Measurements from ENCODE around the gene RPUSD2.

RPUSD2 gene

DNA sequence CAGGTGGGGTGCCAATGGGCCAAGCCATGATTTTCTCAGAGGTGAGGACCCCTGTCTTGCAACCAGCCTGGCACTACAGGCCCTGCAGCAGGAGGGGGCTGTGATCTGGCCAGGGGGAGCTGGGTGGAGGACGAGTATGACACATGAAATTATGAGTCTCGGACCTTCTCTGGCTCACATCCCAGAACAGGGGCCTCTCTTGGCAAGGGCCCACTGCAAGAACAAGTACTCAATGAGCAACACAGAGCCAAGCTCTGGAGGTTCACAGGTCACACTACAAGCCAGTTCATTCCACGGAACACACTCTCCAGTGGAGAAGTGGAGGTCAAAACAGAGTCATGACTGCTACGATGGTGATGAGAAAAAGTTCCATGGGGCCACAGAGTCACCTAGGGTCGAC lies 32.6 kb upstream of the RPUSD2 start:
- H3K4me3 ChIP-seq (ENCODE audit: control insufficient read depth, low read depth, low read length) = no peak overlapping the region
- DNase-seq (ENCODE audit: low read depth) = peak; percentile 71
- TF ChIP-seq, protein P1, sequence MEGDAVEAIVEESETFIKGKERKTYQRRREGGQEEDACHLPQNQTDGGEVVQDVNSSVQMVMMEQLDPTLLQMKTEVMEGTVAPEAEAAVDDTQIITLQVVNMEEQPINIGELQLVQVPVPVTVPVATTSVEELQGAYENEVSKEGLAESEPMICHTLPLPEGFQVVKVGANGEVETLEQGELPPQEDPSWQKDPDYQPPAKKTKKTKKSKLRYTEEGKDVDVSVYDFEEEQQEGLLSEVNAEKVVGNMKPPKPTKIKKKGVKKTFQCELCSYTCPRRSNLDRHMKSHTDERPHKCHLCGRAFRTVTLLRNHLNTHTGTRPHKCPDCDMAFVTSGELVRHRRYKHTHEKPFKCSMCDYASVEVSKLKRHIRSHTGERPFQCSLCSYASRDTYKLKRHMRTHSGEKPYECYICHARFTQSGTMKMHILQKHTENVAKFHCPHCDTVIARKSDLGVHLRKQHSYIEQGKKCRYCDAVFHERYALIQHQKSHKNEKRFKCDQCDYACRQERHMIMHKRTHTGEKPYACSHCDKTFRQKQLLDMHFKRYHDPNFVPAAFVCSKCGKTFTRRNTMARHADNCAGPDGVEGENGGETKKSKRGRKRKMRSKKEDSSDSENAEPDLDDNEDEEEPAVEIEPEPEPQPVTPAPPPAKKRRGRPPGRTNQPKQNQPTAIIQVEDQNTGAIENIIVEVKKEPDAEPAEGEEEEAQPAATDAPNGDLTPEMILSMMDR (conservative IDR thresholded peaks at IDR 0.05; ENCODE audit: control insufficient read depth, insufficient read depth, low read depth, low read length) = no peak

DNA sequence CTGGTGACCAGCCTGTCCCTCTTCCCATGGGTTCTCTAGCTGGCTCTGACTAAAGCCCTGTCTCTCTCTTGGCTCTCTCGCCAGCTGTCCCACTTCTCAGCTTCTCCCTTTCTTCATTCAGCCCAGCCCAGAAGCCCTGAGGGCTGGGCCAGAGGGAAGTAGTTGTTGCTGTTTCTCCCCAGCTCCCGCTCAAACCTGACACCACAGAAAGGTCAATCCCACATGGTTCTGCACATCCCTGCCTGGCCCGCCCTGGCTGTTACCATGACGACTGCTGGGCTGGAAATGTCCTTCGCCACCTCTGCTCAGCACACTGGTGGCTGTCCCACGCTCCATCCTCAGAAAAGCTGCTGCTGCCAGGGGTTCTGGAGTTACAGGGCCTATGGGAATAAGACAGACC lies 30.1 kb upstream of the RPUSD2 start:
- no peak for DNase-seq (ENCODE audit: low read depth)
- TF ChIP-seq, protein P1 (conservative IDR thresholded peaks at IDR 0.05; ENCODE audit: control insufficient read depth, insufficient read depth, low read depth, low read length) = no peak
- no peak overlapping the region for H3K4me3 ChIP-seq (ENCODE audit: control insufficient read depth, low read depth, low read length)

DNA sequence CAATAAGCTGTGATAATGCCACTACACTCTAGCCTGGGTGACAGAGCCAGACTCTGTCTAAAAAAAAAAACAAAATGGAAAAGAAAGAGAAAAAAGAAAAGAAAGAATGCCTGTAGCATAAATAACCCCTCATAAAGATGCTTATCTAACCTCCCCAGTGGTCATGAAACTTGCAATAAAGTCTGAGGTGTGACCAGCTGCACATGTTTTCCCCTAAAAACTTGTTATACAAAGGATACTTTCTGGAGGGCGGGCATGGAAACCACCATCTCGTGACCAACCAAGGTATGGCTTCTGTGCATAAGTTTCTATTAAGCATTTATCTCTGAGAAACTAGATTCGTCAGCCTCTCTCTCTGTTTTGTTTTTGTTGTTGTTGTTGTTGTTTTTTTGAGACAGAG lies 26.0 kb upstream of the RPUSD2 start:
- H3K4me3 ChIP-seq (ENCODE audit: control insufficient read depth, low read depth, low read length) = no peak overlapping the region
- TF ChIP-seq, protein P1 (conservative IDR thresholded peaks at IDR 0.05; ENCODE audit: control insufficient read depth, insufficient read depth, low read depth, low read length) = no peak
- DNase-seq (ENCODE audit: low read depth) = no peak

DNA sequence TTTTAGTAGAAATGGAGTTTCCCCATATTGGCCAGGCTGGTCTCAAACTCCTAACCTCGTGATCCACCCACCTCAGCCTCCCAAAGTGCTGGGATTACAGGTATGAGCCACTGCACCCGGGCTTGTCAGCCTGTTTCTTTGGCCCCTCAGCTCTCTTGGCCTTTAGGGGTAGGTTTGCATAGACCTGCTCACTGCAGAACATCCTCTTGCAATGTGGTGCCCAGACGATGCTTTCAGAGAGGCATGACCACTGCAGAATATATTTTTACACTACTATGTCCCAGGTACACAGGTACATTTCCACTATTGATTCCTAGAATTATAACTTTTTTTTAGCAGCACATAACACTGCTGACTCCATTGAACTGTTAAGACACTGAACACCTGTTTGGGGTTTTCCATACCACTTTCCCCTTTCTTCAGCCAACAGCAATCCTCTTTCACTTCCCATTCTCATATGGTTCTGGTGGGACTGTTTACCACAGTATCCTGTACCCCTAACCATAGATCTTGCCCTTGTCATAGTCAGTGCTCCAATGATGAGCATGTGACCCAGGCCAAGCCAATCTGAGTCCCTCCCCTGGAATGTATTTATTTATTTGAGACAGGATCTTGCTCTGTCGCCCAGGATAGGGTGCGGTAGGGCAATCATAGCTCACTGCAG lies 25.3 kb upstream of the RPUSD2 start:
- no peak for DNase-seq (ENCODE audit: low read depth)
- TF ChIP-seq, protein P1 (conservative IDR thresholded peaks at IDR 0.05; ENCODE audit: control insufficient read depth, insufficient read depth, low read depth, low read length) = no peak
- no peak overlapping the region for H3K4me3 ChIP-seq (ENCODE audit: control insufficient read depth, low read depth, low read length)

DNA sequence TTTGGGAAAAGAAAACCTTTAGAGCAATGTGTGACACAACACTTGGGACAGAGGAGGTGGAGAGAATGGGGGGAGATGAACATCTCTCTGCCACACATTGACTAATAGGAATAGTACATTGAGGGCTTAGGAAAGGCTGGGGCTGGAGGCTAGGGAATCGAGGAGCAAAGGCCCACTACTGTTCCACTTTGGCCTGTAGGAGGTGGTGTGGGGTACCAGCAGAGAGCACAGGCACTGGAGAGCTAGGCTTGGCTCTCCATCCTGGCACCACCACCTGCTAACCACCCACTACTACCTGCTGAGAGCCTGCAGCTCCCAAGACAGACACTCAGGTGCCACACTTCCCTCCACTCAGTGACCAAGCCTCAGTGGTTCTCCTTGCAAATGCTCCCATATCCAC lies 23.6 kb upstream of the RPUSD2 start:
- H3K4me3 ChIP-seq (ENCODE audit: control insufficient read depth, low read depth, low read length) = no peak overlapping the region
- TF ChIP-seq, protein P1 (conservative IDR thresholded peaks at IDR 0.05; ENCODE audit: control insufficient read depth, insufficient read depth, low read depth, low read length) = no peak
- no peak for DNase-seq (ENCODE audit: low read depth)

DNA sequence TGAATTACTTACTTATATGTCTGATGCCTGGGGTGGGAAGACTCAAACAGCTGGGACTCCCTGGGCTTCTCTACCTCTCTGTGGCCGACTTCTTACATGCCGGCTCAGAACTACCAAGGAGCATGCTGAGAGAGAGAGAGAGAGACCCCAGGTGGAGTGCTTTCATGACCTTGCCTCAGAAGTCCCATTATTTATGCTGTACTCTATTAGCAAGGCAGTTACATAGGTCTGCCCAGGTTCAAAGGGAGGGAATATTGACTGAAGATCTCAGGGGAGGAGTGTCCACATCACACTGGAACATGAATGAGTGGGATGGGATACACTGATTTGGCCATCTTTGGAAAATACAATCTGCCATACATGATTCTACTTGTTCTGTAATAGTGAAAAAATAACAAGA lies 20.5 kb upstream of the RPUSD2 start:
- no peak overlapping the region for H3K4me3 ChIP-seq (ENCODE audit: control insufficient read depth, low read depth, low read length)
- TF ChIP-seq, protein P1 (conservative IDR thresholded peaks at IDR 0.05; ENCODE audit: control insufficient read depth, insufficient read depth, low read depth, low read length) = no peak
- DNase-seq (ENCODE audit: low read depth) = no peak

DNA sequence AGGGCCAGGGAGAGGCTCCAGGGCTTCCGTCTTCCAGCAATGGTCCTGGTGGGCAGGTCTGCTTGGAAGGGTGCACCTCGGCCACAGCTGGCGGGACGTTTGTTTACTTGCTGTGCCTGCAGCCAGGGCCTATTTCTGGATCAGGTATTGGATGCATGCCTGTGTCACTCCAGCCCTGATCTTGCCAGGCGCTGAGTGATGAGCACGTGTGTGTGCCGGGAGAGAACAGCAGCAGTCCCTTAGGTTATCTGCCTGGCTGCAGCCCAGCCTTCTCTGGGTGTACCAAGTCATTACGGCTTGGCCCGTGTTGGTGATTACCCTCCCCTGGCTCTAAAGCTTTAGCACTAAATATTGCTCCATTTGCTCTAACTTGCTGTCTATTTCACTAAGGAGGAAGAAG lies 19.2 kb upstream of the RPUSD2 start:
- TF ChIP-seq, protein P1 (conservative IDR thresholded peaks at IDR 0.05; ENCODE audit: control insufficient read depth, insufficient read depth, low read depth, low read length) = no peak
- no peak overlapping the region for H3K4me3 ChIP-seq (ENCODE audit: control insufficient read depth, low read depth, low read length)
- no peak for DNase-seq (ENCODE audit: low read depth)

Measured in fibroblast of mammary gland (primary cell).